Coronary artery (tissue), 2 donors: ENCODE data around the gene CDH12.

Experiments used
- DNase-seq: peaks from one replicate; pipeline ENCODE4 v3.0.0-alpha.2; 2017; ENCODE audit warnings: low spot score
- H3K27ac ChIP-seq, 2 donors: fragments of 200-600 bp; sonication (generic); one replicate each; pipeline ENCODE4 v1.5.1; 2016 to 2019
- H3K4me3 ChIP-seq: fragments of 200-600 bp; sonication (generic); 2 replicates; pipeline ENCODE4 v1.5.1; 2016; ENCODE audit warnings: mild to moderate bottlenecking, moderate library complexity
- CTCF ChIP-seq: fragments of 200-600 bp; sonication (generic); IDR thresholded peaks from one replicate; pipeline ENCODE4 v1.5.1; 2019; ENCODE audit warnings: antibody characterized with exemption

Gene CDH12

GRCh38 chr5:21831145-21831787 lies 1021.9 kb downstream of the CDH12 start:
- Histone ChIP-seq H3K4me3 (no peak overlapping the region), H3K27ac (no peak overlapping the region)
- no peak for DNase-seq
- no peak for TF ChIP-seq CTCF

GRCh38 chr5:21826884-21827283 lies 1026.3 kb downstream of the CDH12 start:
- Histone ChIP-seq H3K27ac (no peak overlapping the region), H3K4me3 (no peak overlapping the region)
- TF ChIP-seq CTCF, result no peak
- DNase-seq, result no peak

GRCh38 chr5:21823588-21823987 lies 1029.6 kb downstream of the CDH12 start:
- DNase-seq, result no peak
- no peak overlapping the region for H3K27ac ChIP-seq
- TF ChIP-seq CTCF, result no peak
- no peak overlapping the region for H3K4me3 ChIP-seq

- no peak for TF ChIP-seq CTCF
- no peak for DNase-seq
- Histone ChIP-seq H3K27ac (no peak overlapping the region), H3K4me3 (no peak overlapping the region)
Measured at GRCh38 chr5:21823076-21823574, 1030.0 kb downstream of the CDH12 start.

- Histone ChIP-seq H3K27ac (no peak overlapping the region), H3K4me3 (no peak overlapping the region)
- TF ChIP-seq CTCF, result no peak
- DNase-seq, result no peak
Measured at GRCh38 chr5:21820527-21820926, 1032.6 kb downstream of the CDH12 start.

GRCh38 chr5:21818370-21818720 lies 1034.8 kb downstream of the CDH12 start:
- no peak for TF ChIP-seq CTCF
- DNase-seq, result no peak
- Histone ChIP-seq H3K27ac (no peak overlapping the region), H3K4me3 (peak overlapping the region; percentile 27)

- no peak for TF ChIP-seq CTCF
- peak overlapping the region; percentile 27 for H3K4me3 ChIP-seq
- H3K27ac ChIP-seq, result no peak overlapping the region
- no peak for DNase-seq
Measured at GRCh38 chr5:21817668-21818369, 1035.3 kb downstream of the CDH12 start.
